ENCODE data around the gene SLX4IP. TPM values are rescaled to one million over a fixed set of nuclear protein-coding genes. Genes with fewer than 3 reads are reported as not detected.
"Not testable (repeated sequence)": the region's sequence is repeated elsewhere in the genome, so short reads cannot be mapped to it uniquely, and the experiment has no call there.

The SLX4IP gene
- total RNA-seq, 1 experiment from 2014 or later = 1.7 TPM

GRCh38 chr20:10417218-10417617 is 17.9 kb upstream of the SLX4IP start:
- peaks cover 44% of the 10 kb centered on the region for H3K36me3 ChIP-seq
- not testable (repeated sequence) for H3K27me3 ChIP-seq

DNA sequence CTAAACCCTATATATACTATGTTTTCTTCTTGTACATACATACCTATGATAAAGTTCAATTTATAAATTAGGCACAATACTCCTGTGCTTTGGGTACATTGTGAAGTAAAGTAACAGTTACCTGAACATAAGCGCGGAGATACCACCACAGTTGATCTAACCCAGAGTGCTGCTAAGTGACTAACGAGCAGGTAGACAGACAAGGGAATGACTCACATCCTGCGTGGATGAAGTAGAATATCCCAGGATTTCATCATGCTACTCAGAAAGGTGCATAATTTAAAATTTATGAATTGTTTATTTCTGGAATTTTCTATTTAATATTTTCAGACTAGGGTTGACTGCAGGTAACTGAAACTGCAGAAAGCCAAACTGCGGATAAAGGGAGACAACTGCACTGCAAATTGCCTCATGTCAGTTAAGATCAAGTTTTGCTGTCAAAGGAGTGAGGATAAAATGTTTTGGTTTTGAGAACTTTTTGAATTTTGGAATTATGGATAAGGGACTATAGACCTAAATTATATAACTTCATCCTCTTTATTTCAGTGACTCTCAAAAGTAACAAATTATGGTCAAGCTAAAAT is 15.5 kb upstream of the SLX4IP start:
- Histone ChIP-seq H3K36me3 (peaks cover 41% of the 10 kb centered on the region), H3K4me3 (no peak overlapping the region), H3K27me3 (no peaks in the 10 kb centered on the region), H3K9me3 (no peaks in the 10 kb centered on the region)
- no peak for DNase-seq

More at GRCh38 chr20:10417218-10417617, 17.9 kb upstream of the SLX4IP start:
- H3K9me3 ChIP-seq, H3K4me3 ChIP-seq, DNase-seq: not testable (repeated sequence)

- Histone ChIP-seq H3K27me3 (no peaks in the 10 kb centered on the region), H3K36me3 (peaks cover 20% of the 10 kb centered on the region), H3K4me3 (no peak overlapping the region), H3K9me3 (no peaks in the 10 kb centered on the region)
- no peak for DNase-seq
Measured at GRCh38 chr20:10423735-10424134, 11.4 kb upstream of the SLX4IP start.

DNA sequence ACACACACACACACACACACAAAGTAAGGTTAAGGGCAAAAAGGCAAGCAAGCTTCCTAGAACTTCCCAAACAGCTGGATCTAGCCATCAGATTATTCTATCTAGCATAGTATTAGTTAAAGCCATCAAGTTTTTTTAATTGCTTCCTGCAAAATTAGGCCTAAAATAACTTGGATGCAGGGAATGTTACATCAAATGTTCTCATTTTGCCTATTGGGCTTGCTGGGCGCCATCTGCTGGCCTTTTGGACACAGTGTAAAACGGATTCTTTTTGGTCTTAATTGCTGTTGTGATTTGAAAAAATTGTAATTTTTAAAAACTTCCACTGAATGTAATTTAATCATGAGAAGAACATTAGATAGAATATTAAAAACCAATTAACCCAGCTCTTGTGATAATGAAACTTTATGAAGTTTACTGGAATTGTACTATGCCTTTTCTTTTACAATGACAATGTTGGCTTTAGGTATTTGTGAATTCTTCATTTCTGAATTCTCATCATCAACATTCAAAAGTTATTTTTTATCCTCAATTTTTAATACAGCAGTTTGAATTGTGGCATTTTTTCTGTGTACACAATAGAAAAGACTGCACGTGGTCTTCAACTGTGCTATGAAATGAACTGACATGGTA is 7.9 kb upstream of the SLX4IP start:
- Histone ChIP-seq H3K36me3 (peaks cover 9% of the 10 kb centered on the region; the same call in 1 of the 2 replicates), H3K9me3 (no peaks in the 10 kb centered on the region)
- DNase-seq = peak; percentile 31

GRCh38 chr20:10428008-10428407 is 7.1 kb upstream of the SLX4IP start:
- Histone ChIP-seq H3K36me3 (peaks cover 9% of the 10 kb centered on the region; the same call in 1 of the 2 replicates), H3K4me3 (no peak overlapping the region), H3K9me3 (no peaks in the 10 kb centered on the region), H3K27me3 (no peaks in the 10 kb centered on the region)
- DNase-seq = no peak

More for the DNA sequence above, 7.9 kb upstream of the SLX4IP start:
- Histone ChIP-seq H3K27me3 (no peaks in the 10 kb centered on the region), H3K4me3 (no peak overlapping the region)

DNA sequence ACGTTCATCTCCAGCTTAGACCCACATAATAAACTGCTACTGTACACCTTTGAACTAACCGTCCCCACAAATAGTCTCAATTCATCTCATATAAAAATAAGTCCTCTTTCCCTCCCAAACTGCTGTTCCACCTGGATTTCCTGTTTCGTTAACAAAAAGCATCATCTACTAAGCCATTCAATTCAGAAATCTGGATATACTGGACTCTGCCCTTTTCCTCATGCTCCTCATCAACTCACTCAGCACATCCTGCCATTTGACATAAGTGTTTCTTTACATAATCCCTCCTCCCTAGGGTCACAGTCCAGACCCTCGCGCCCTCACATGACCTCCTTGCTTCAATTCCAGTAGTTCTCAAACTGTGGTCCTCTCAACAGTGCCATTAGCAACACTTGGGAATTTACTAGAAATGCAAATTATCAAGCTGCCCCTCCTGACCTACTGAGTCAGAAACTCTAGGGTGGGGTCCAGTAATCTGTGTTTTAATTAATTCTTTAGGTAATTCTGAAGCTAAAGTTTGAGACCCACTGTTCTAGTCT is 5.6 kb upstream of the SLX4IP start:
- DNase-seq = no peak
- H3K36me3 ChIP-seq = peaks cover 4% of the 10 kb centered on the region; the same call in 1 of the 2 replicates
- no peaks in the 10 kb centered on the region for H3K9me3 ChIP-seq
- no peaks in the 10 kb centered on the region for H3K27me3 ChIP-seq
- H3K4me3 ChIP-seq = no peak overlapping the region

GRCh38 chr20:10430000-10430466 is 5.1 kb upstream of the SLX4IP start:
- H3K4me3 ChIP-seq = no peak overlapping the region
- peaks cover 3% of the 10 kb centered on the region; the same call in 1 of the 2 replicates for H3K36me3 ChIP-seq
- no peak for DNase-seq
- H3K27me3 ChIP-seq = no peaks in the 10 kb centered on the region
- H3K9me3 ChIP-seq = no peaks in the 10 kb centered on the region

GRCh38 chr20:10430704-10431103 is 4.4 kb upstream of the SLX4IP start:
- DNase-seq = no peak

GRCh38 chr20:10432079-10432478 is 3.0 kb upstream of the SLX4IP start:
- H3K27me3 ChIP-seq = no peaks in the 10 kb centered on the region
- no peaks in the 10 kb centered on the region for H3K9me3 ChIP-seq
- no peak for DNase-seq
- H3K36me3 ChIP-seq = no peaks in the 10 kb centered on the region
- no peak overlapping the region for H3K4me3 ChIP-seq

More at GRCh38 chr20:10430704-10431103, 4.4 kb upstream of the SLX4IP start:
- no peak overlapping the region for H3K4me3 ChIP-seq
- no peaks in the 10 kb centered on the region for H3K27me3 ChIP-seq
- peaks cover 3% of the 10 kb centered on the region; the same call in 1 of the 2 replicates for H3K36me3 ChIP-seq
- no peaks in the 10 kb centered on the region for H3K9me3 ChIP-seq

DNA sequence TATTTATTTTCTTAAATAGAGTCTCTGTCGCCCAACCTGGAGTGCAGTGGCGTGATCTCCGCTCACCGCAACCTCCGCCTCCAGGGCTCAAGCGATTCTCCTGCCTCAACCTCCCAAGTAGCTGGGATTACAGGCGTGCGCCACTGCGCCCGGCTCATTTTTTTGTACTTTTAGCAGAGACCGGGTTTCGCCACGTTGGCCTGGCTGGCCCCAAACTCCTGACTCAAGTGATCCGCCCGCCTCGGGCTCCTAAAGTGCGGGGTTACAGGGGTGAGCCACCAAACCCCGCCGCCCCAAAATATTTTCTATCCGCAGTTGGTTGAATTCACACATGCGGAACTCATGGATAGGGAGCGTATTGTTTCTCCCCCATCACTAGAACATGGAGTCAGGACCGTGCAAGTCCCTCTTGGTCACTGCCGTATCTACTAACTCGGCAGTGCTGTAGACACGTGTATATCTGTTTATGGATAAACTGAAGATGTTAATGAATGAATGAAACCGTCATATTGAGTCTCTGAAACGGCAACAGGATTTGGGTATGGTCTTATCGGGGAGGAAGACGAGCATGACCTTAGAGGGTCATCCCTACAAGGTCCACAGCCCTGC is 2.0 kb upstream of the SLX4IP start:
- DNase-seq = no peak
- Histone ChIP-seq H3K4me3 (peak overlapping the region; percentile 67), H3K9me3 (no peaks in the 10 kb centered on the region)

GRCh38 chr20:10433623-10434466 is 1.3 kb upstream of the SLX4IP start, which contains the start of gene MKKS:
MKKS (minus strand) TSS chr20:10434222; CDS start chr20:10413514, 20,708 bp downstream.
- peak; percentile 89 for DNase-seq
- Histone ChIP-seq H3K36me3 (no peaks in the 10 kb centered on the region), H3K9me3 (no peaks in the 10 kb centered on the region), H3K4me3 (peak within 1 kb of the TSS; percentile 67), H3K27me3 (no peaks in the 10 kb centered on the region)

More for the DNA sequence above, 2.0 kb upstream of the SLX4IP start:
- no peaks in the 10 kb centered on the region for H3K36me3 ChIP-seq
- H3K27me3 ChIP-seq = no peaks in the 10 kb centered on the region

DNA sequence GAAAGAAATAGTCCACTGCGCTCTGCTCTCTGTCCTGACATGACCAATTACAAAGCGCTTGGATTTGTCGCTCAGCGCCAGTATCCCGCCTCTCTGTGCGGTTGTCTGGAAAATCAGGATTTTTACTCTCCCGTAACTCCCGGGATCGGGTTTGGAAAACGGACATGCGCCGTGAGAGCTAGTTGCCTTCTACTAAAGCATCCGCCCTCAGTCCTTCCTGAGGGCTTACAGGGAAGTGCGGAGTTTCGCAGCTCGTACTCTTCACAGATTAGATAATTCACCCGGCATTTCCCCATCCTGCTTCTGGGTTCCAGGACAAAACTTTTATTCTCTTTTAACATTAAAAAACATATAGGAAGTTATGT is 656 bp upstream of the SLX4IP start:
- Histone ChIP-seq H3K4me3 (peak overlapping the region; percentile 67), H3K9me3 (no peaks in the 10 kb centered on the region), H3K36me3 (no peaks in the 10 kb centered on the region), H3K27me3 (no peaks in the 10 kb centered on the region)
- DNase-seq = peak; percentile 92

DNA sequence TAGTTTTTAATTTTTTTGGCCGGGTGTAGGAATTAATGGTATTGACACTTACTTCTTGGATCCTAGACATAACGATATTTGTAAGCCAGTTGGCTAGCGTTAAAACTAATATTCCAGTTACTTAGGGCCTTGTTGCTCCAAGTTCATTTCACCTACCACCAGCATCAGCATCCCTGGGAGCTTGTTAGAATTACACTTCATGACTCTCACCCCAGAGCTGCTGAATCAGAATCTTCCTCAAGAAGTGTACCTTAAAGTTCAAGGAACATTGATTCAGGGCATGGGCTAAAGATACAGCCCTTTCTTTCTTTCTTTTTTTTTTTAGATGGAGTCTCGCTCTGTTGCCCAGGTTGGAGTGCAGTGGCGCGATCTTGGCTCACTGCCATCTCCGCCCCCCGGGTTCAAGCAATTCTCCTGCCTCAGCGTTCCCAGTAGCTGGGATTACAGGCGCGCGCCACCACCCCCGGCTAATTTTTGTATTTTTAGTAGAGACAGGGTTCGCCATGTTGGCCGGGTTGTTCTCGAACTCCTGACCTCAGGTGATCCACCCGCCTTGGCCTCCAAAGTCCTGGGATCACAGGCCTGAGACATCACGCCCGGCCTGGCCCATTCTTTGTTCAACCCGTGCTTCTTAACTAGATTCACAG is 1.1 kb downstream of the SLX4IP start:
- Histone ChIP-seq H3K9me3 (no peaks in the 10 kb centered on the region), H3K4me3 (peak overlapping the region; percentile 67), H3K27me3 (no peaks in the 10 kb centered on the region), H3K36me3 (no peaks in the 10 kb centered on the region)
- no peak for DNase-seq

DNA sequence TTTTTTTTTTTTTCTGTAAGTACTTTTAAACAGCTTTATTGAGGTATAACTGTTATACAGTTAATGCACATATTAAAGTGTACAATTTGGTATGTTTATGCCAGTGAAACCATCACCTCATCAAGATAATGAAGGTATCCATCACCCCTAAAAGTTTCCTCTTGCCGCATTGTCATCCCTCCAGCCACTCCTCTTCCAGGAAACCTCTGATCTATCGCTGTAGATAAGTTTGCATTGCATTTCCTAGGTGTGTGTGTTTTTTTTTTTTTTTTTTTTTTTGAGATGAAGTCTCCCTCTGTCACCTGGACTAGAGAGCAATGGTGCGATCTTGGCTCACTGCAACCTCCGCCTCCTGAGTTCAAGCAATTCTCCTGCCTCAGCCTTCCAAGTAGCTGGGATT is 3.1 kb downstream of the SLX4IP start:
- no peaks in the 10 kb centered on the region for H3K36me3 ChIP-seq
- H3K9me3 ChIP-seq = no peaks in the 10 kb centered on the region
- no peak overlapping the region for H3K4me3 ChIP-seq
- DNase-seq = no peak
- no peaks in the 10 kb centered on the region for H3K27me3 ChIP-seq

DNA sequence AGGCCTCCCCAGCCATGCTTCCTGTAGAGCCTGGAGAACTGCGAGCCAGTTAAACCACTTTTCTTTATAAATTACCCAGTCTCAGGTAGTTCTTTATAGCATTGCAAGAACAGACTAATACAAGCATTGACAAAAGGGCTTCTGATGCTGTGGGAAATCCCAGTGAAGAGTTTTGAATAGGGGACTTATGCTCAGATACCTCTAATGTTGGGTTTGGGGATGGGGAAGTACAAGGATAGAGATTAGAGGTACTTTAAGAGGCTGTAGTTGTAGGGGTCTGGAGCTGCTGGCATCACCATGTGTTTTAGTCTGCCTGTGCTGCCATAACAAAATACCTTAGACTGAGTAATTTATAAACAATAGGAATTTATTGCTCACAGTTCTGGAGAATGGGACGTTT is 8.8 kb downstream of the SLX4IP start:
- H3K9me3 ChIP-seq = no peaks in the 10 kb centered on the region
- no peak for DNase-seq
- H3K27me3 ChIP-seq = no peaks in the 10 kb centered on the region
- no peak overlapping the region for H3K4me3 ChIP-seq
- no peaks in the 10 kb centered on the region for H3K36me3 ChIP-seq

GRCh38 chr20:10445758-10446157 is 10.7 kb downstream of the SLX4IP start:
- H3K9me3 ChIP-seq = no peaks in the 10 kb centered on the region
- no peaks in the 10 kb centered on the region for H3K27me3 ChIP-seq
- H3K4me3 ChIP-seq = no peak overlapping the region
- DNase-seq = no peak
- H3K36me3 ChIP-seq = no peaks in the 10 kb centered on the region

Measured in MG63 (cell line).